Uterus (tissue), 2 donors: ENCODE data around the gene GLB1L2.

Source experiments
- CTCF ChIP-seq, 4 experiments: fragments of 200-600 bp in 2 of 4; fragments of 450-650 bp in 2 of 4; sonication (generic) in 2 of 4; IDR thresholded peaks; one replicate each; pipeline ENCODE4 v1.5.1; 2016 to 2019; ENCODE audit warnings: antibody characterized with exemption in 4 of 4, mild to moderate bottlenecking in 2 of 4, moderate library complexity in 1 of 4
- POLR2A ChIP-seq, 2 donors: fragments of 450-650 bp; IDR thresholded peaks; one replicate each; pipeline ENCODE4 v1.6.1; 2016; ENCODE audit warnings: antibody characterized with exemption in 2 of 2, mild to moderate bottlenecking in 1 of 2, moderate library complexity in 1 of 2

- TF ChIP-seq CTCF (IDR thresholded peaks at IDR 0.05) (no peak), POLR2A (IDR thresholded peaks at IDR 0.05) (no peak)
These were observed 31.4 kb downstream of the GLB1L2 start for GRCh38 chr11:134363161-134363560.
